ENCODE results near the gene TMEM63C.

Gene TMEM63C

DNA sequence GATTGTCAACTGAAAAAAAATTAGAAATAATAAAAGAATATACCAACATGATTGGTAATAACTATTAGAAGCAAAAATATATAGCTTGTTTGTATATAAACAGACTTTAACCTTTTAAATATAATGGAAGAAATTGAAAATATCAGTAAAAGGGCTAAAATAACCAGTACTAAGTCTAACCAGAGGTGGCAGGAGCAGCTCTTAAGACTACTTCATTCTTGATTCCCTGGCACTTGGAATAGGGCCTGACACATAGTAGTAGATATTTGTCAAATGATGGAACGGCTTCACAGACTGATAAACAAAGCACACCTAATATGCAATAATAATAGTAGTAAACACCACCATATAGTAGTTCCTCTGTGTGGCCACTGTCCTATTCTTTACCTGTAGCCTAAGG, 9.4 kb downstream of the TMEM63C start:
- Histone ChIP-seq H3K27me3 (ENCODE audit: insufficient read depth, low read length) (peaks cover 9% of the 10 kb centered on the region), H3K9me3 (ENCODE audit: low read length) (no peaks in the 10 kb centered on the region), H2AFZ (ENCODE audit: low read depth, low read length) (no peak overlapping the region), H3K4me1 (ENCODE audit: insufficient read depth, low read length) (no peaks in the 10 kb centered on the region), H3K4me3 (ENCODE audit: low read length) (no peak overlapping the region), H3K36me3 (ENCODE audit: insufficient read depth, low read length) (no peaks in the 10 kb centered on the region)

GRCh38 chr14:77194706-77195105, 13.1 kb downstream of the TMEM63C start:
- H3K36me3 ChIP-seq (ENCODE audit: insufficient read depth, low read length), result no peaks in the 10 kb centered on the region
- H3K27me3 ChIP-seq (ENCODE audit: insufficient read depth, low read length), result peaks cover 7% of the 10 kb centered on the region
- H2AFZ ChIP-seq (ENCODE audit: low read depth, low read length), result no peak overlapping the region
- H3K4me3 ChIP-seq (ENCODE audit: low read length), result no peak overlapping the region
- H3K4me1 ChIP-seq (ENCODE audit: insufficient read depth, low read length), result no peaks in the 10 kb centered on the region
- H3K9me3 ChIP-seq (ENCODE audit: low read length), result no peaks in the 10 kb centered on the region

DNA sequence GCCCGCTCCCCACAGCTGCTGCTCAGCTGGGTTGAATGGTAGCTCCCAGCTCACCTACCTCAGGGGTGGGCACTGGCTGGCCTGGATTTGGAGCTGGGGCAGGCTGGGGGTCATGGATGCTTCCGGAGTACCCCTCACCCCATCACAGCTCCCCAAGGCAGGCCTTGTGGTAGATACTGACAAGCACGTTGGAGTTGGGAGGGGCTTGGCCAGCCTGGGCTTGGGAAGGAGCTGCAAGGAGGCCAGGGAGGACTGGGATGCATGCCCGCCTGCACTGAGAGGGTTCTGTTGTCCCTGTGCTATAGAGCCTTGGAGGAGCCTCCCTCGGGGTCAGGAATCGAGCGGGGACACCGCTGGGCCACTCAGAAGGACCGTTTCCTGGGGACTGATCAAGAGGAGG, 14.2 kb downstream of the TMEM63C start:
- H3K36me3 ChIP-seq (ENCODE audit: insufficient read depth, low read length), result no peaks in the 10 kb centered on the region
- no peak overlapping the region for H2AFZ ChIP-seq (ENCODE audit: low read depth, low read length)
- no peak overlapping the region for H3K4me3 ChIP-seq (ENCODE audit: low read length)
- H3K9me3 ChIP-seq (ENCODE audit: low read length), result no peaks in the 10 kb centered on the region
- H3K4me1 ChIP-seq (ENCODE audit: insufficient read depth, low read length), result no peaks in the 10 kb centered on the region
- peaks cover 7% of the 10 kb centered on the region for H3K27me3 ChIP-seq (ENCODE audit: insufficient read depth, low read length)

DNA sequence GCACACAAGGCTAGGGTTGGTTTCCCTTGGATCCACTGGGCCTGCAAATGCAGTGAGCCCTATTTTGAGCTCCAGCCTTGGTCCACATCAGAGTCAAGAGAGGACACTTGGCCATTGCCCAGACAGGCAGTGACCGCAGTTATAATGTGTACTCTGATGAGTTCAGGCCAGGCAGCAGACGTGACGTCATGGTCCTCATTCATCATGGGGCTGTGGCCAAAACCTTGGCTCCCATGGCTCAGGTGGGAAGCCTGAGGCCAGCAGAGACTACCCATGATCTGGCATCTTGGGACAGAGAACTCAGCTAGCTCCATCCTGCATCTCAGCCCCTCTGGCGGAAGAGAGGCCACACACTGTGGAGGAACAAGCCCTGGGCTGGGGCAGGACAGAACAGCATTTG, 16.4 kb downstream of the TMEM63C start:
- Histone ChIP-seq H2AFZ (ENCODE audit: low read depth, low read length) (no peak overlapping the region), H3K9me3 (ENCODE audit: low read length) (no peaks in the 10 kb centered on the region), H3K36me3 (ENCODE audit: insufficient read depth, low read length) (no peaks in the 10 kb centered on the region), H3K4me3 (ENCODE audit: low read length) (no peak overlapping the region), H3K27me3 (ENCODE audit: insufficient read depth, low read length) (peaks cover 10% of the 10 kb centered on the region), H3K4me1 (ENCODE audit: insufficient read depth, low read length) (no peaks in the 10 kb centered on the region)

DNA sequence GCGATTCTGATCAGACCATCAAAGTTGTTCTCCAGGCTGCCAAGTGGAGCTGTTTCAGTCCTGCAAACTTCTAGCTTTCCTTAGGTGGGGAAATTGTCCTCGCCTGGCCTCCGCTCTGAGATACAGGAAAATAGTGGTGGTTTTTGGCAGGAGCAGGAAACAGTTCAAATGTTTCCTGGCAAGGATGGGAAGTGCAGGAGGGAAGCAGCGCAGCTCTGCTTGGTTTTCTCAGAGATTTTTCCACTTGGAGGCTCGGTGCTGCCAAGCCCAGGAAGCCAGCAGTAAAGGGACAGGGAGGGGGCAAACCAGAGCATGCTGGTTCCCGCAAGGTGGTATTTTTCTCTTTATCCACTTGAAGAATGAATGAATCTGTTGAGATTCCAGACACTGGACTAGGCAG, 17.0 kb downstream of the TMEM63C start:
- Histone ChIP-seq H3K27me3 (ENCODE audit: insufficient read depth, low read length) (peaks cover 10% of the 10 kb centered on the region), H3K4me3 (ENCODE audit: low read length) (no peak overlapping the region), H3K36me3 (ENCODE audit: insufficient read depth, low read length) (no peaks in the 10 kb centered on the region), H3K4me1 (ENCODE audit: insufficient read depth, low read length) (peaks cover 2% of the 10 kb centered on the region), H2AFZ (ENCODE audit: low read depth, low read length) (no peak overlapping the region), H3K9me3 (ENCODE audit: low read length) (no peaks in the 10 kb centered on the region)

GRCh38 chr14:77199590-77199989, 18.0 kb downstream of the TMEM63C start:
- Histone ChIP-seq H3K9me3 (ENCODE audit: low read length) (no peaks in the 10 kb centered on the region), H3K27me3 (ENCODE audit: insufficient read depth, low read length) (peaks cover 10% of the 10 kb centered on the region), H3K36me3 (ENCODE audit: insufficient read depth, low read length) (no peaks in the 10 kb centered on the region), H3K4me3 (ENCODE audit: low read length) (no peak overlapping the region), H3K4me1 (ENCODE audit: insufficient read depth, low read length) (peaks cover 11% of the 10 kb centered on the region), H2AFZ (ENCODE audit: low read depth, low read length) (no peak overlapping the region)

DNA sequence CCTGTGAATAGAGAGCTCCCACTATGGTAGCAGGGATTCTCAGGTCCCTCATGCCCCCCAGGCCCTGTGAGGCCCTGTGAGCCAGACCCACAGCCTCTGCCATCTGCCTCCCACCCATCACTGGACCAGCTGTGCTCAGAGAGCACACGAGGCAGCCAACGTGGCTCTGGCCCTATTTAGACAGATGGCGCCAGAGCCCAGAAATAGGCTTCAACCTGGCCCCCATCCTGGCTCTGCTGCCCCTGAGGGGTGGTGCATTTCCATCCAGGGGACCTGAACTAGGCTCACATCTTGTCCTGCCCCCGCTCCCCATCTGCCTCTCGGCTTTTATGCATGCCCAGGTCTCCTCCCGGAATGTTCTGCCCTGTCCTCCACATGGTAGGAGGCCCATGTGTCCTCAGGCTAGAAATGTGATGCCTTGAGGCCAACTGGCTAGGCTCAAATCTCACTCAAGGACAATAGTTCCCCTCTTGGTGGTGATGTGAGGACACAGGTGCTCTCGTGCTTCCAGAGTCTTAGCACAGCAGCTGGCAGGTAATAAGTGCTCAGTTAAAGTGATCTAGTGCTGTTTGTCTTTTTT, 18.9 kb downstream of the TMEM63C start:
- Histone ChIP-seq H2AFZ (ENCODE audit: low read depth, low read length) (no peak overlapping the region), H3K27me3 (ENCODE audit: insufficient read depth, low read length) (peaks cover 12% of the 10 kb centered on the region), H3K36me3 (ENCODE audit: insufficient read depth, low read length) (no peaks in the 10 kb centered on the region), H3K4me3 (ENCODE audit: low read length) (no peak overlapping the region), H3K4me1 (ENCODE audit: insufficient read depth, low read length) (peaks cover 11% of the 10 kb centered on the region), H3K9me3 (ENCODE audit: low read length) (no peaks in the 10 kb centered on the region)

DNA sequence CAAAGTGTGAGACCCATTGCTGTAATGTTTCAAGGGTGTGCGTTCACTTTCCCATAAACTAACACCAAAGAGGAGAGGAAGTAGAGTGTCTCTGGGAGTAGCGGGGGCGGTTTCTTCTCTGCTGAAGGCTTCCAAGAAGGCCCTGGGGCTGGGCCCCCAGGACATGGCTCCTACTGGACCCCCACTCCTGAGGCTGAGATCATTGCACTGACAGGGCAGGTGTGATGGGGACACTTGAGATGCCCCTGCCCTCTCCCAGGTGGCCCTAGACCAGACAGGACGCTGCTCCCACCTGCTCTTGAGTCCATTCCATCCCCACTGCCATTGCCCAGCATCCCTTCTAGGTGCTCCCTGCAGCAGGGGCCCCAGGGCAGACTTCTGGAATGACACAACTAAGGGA, 20.1 kb downstream of the TMEM63C start:
- H3K4me1 ChIP-seq (ENCODE audit: insufficient read depth, low read length), result peaks cover 11% of the 10 kb centered on the region
- H2AFZ ChIP-seq (ENCODE audit: low read depth, low read length), result no peak overlapping the region
- no peaks in the 10 kb centered on the region for H3K9me3 ChIP-seq (ENCODE audit: low read length)
- H3K36me3 ChIP-seq (ENCODE audit: insufficient read depth, low read length), result no peaks in the 10 kb centered on the region
- peaks cover 8% of the 10 kb centered on the region for H3K27me3 ChIP-seq (ENCODE audit: insufficient read depth, low read length)
- H3K4me3 ChIP-seq (ENCODE audit: low read length), result no peak overlapping the region

DNA sequence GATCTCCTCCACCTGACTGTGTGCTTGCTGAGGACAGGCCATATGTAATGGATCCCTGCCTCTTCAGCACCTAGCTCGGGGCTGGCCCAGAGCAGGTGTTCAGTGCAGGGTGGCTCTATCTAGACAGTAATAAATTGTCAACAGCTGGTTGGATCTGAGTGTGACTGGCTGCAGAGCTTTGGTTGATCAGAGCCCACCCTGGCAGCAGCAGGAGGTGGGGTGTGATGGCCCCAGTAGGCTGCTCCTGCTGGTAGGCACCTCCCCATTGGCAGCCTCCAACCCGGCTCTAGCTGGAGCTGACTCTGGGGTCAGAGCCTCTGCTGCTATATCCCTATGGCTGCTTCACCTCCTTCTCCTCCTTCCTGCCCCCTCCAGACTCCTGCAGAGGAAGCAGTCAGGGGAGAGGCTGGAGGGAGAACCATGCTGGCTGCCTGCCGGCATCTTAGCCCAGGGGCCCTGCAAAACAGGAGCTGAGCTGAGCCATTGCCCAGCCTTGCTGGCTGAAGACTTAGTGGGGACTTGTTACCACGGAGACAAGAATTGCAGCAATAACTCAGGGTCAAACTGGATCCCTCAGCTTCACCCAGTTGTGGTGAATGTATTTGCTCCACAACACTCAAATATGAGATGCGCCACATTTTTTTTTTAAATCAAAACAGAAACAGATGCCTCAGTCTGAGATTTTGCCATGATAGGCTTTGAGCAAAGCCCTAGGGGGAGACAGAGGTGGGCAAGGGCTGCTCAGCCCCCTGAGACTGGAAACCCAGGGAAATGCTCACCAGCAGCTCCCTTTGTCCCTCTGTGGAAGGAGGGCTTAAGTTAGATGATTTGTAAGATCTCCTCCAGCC, 22.2 kb downstream of the TMEM63C start:
- H3K9me3 ChIP-seq (ENCODE audit: low read length), result no peaks in the 10 kb centered on the region
- no peak overlapping the region for H2AFZ ChIP-seq (ENCODE audit: low read depth, low read length)
- no peak overlapping the region for H3K4me3 ChIP-seq (ENCODE audit: low read length)
- H3K4me1 ChIP-seq (ENCODE audit: insufficient read depth, low read length), result peaks cover 20% of the 10 kb centered on the region
- no peaks in the 10 kb centered on the region for H3K36me3 ChIP-seq (ENCODE audit: insufficient read depth, low read length)
- peaks cover 8% of the 10 kb centered on the region for H3K27me3 ChIP-seq (ENCODE audit: insufficient read depth, low read length)

DNA sequence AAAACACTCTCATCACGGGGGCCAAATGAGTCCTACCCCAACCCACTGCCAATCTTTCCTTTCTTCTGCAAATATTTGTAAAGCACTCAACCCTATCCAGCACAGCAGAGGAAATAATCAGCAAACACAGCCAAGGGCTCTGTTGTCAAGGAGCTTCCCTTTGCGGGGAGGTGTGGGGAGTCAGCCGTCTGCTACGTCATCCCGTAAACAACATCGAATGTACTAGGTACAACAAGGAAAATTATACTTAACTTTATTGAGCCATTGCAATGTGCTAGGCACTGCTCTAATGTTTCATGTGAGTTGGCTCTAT, 22.8 kb downstream of the TMEM63C start:
- Histone ChIP-seq H3K4me3 (ENCODE audit: low read length) (no peak overlapping the region), H3K36me3 (ENCODE audit: insufficient read depth, low read length) (no peaks in the 10 kb centered on the region), H3K4me1 (ENCODE audit: insufficient read depth, low read length) (peaks cover 20% of the 10 kb centered on the region), H3K9me3 (ENCODE audit: low read length) (no peaks in the 10 kb centered on the region), H3K27me3 (ENCODE audit: insufficient read depth, low read length) (peaks cover 8% of the 10 kb centered on the region), H2AFZ (ENCODE audit: low read depth, low read length) (no peak overlapping the region)

DNA sequence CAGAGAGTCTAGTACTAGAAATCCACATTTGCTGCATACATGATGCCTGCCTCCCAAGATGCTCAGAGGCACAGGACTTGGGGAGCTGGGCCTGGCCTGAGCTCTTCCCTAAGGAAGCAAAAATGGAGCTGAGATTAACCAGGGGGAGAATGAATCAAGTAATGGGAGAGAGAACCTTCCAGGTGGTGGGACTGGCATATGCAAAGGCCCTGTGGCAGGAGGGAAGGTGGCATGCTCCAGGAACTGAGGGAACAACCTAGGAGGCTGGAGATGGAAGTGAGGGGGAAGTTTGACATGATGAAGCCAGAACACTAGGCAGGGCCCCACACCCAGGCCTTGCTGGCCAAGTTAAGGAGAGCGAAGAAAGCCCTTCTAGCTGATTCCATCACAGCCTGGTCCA, 23.3 kb downstream of the TMEM63C start:
- Histone ChIP-seq H3K36me3 (ENCODE audit: insufficient read depth, low read length) (no peaks in the 10 kb centered on the region), H2AFZ (ENCODE audit: low read depth, low read length) (no peak overlapping the region), H3K4me1 (ENCODE audit: insufficient read depth, low read length) (peaks cover 20% of the 10 kb centered on the region), H3K4me3 (ENCODE audit: low read length) (no peak overlapping the region), H3K27me3 (ENCODE audit: insufficient read depth, low read length) (peaks cover 8% of the 10 kb centered on the region), H3K9me3 (ENCODE audit: low read length) (no peaks in the 10 kb centered on the region)

DNA sequence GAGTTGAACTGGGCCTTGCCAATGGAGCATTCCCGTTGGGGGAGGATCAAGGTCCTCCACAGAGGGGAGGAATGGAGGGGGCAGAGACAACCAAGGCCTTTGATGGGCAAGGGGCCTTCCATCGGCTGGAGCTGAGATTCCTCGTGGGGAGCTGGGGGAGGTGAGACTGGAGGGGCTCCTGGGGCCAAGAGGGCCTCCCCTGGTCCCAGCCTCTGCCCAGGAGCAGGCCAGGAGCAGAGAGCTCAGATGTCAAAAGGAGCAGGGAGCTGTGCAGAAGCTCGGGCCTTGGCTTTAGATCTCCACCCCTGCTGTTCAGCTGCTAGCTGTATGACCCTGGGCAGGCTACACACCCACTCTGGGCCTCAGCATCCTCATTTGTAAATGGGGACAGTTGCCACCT, 24.0 kb downstream of the TMEM63C start:
- Histone ChIP-seq H3K4me1 (ENCODE audit: insufficient read depth, low read length) (peaks cover 20% of the 10 kb centered on the region), H3K36me3 (ENCODE audit: insufficient read depth, low read length) (no peaks in the 10 kb centered on the region), H3K4me3 (ENCODE audit: low read length) (no peak overlapping the region), H3K27me3 (ENCODE audit: insufficient read depth, low read length) (peaks cover 8% of the 10 kb centered on the region), H2AFZ (ENCODE audit: low read depth, low read length) (no peak overlapping the region), H3K9me3 (ENCODE audit: low read length) (no peaks in the 10 kb centered on the region)

DNA sequence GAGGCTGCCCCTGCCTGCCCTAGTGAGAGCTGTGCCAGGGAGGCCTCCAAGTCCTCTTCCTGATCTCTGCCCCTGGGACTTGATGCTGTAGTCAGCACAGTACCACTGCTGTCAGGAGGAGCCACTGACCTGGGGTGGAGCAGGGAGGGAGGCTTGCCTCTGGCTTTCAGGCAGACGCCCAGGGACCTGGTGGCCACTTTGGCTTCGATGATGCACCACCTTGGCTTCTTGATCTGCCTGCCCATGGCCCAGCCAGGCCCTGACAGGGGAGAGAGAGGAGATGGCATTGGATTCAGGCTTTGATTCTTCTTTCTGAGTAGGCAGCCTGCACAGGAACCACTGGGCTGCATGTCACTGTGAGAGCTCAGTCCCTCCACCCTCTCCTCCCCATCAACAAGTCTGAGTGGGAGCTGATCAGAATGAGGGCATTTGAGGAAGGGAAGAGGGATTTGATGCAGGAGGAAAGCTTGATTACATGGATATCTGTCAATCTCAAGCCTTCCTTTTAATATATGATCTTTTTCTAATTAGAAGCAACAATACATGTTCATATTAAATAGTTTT, 24.7 kb downstream of the TMEM63C start:
- no peak overlapping the region for H2AFZ ChIP-seq (ENCODE audit: low read depth, low read length)
- H3K36me3 ChIP-seq (ENCODE audit: insufficient read depth, low read length), result no peaks in the 10 kb centered on the region
- H3K27me3 ChIP-seq (ENCODE audit: insufficient read depth, low read length), result peaks cover 8% of the 10 kb centered on the region
- no peaks in the 10 kb centered on the region for H3K9me3 ChIP-seq (ENCODE audit: low read length)
- peaks cover 20% of the 10 kb centered on the region for H3K4me1 ChIP-seq (ENCODE audit: insufficient read depth, low read length)
- H3K4me3 ChIP-seq (ENCODE audit: low read length), result no peak overlapping the region
